Activated CD4-positive, alpha-beta T cell treated with anti-CD3 and anti-CD28 coated beads, Interleukin-2, amount 50 U/mL, for 4 hours (primary cell): ENCODE results near the gene SLC26A3.
"Not testable (repeated sequence)": the region's sequence is repeated elsewhere in the genome, so short reads cannot be mapped to it uniquely, and the experiment has no call there.

Source experiments
- DNase-seq, 2 experiments: peaks; one replicate each; pipeline ENCODE4 v3.0.0-alpha.2; 2020

Gene SLC26A3

DNA sequence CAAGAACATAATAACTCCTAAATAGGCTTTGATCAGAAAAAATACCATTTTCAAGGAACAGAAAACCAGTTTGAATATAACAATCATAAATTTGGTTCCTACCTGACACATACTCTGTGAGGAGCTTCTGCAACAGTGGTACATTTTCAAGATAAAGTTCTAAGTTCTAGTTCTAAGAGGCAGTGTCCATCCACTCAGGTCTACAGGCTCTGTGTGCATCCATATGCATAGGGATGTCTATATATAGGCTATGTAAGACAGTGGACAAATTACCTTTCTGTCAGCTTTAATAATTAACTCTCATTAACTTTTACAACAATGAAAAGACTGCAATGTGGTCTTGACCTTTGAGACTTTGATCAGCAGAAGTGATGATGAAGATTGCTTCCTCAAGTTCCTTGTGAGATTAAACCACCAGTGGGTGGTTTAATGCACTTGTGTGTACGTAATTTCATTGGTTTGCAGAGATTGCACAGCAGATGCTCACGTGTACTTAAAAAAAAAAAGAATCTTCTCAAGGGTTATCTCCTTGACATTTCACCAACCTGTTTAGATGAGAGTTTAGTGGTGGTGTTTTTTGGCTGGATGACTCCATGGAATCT, at the start of gene SLC26A3:
SLC26A3 (minus strand) TSS at position 215 of the 602 bp plus-strand sequence. CDS start 8,714 bp downstream, outside the sequence.
- DNase-seq = no peak

DNA sequence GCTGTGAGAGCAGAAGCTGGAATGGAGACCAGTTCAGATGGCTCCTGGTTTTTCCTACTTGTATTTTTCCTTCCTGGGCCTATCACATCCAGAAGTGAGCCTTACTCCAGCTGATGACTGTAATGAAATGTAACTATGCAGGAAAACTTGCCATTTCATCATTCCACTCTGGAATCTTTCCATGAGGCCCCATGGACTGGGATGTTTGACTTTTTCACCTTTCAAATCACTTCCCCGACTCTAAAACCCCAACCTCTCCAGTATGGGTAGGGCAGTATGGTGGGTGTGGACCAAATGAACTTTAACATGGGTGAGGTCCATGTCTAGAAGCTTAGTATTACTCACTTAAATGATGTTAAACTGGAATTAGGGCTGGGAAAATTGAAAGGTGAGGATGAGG, 47.6 kb upstream of the SLC26A3 start:
- no peak for DNase-seq

DNA sequence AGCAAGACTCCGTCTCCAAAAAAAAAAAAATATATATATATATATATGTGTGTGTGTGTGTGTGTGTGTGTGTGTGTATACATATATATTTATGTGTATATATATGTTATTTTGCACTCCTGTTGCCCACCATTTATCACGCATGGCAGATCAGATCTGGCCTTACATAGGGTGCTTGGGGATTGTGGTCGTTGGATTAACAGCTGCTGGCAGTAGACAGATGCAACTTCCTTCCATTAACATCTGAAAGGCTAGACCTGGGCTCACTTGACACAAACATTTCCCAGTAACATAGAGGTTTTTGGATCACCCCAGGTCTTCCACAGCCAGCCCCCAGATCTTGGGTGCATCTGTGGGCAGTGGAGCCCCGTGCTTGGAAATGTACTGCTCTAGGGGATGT, 47.2 kb upstream of the SLC26A3 start:
- DNase-seq = no peak

DNA sequence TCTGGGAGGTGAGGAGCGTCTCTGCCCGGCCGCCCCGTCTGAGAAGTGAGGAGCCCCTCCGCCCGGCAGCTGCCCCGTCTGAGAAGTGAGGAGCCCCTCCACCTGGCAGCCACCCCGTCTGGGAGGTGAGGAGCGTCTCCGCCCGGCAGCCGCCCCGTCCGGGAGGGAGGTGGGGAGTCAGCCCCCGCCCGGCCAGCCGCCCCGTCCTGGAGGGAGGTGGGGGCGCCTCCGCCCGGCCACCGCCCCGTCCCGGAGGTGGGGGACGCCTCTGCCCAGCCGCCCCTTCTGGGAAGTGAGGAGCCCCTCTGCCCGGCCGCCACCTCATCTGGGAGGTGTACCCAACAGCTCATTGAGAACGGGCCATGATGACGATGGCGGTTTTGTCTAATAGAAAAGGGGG, 45.2 kb upstream of the SLC26A3 start:
- DNase-seq = not testable (repeated sequence)

DNA sequence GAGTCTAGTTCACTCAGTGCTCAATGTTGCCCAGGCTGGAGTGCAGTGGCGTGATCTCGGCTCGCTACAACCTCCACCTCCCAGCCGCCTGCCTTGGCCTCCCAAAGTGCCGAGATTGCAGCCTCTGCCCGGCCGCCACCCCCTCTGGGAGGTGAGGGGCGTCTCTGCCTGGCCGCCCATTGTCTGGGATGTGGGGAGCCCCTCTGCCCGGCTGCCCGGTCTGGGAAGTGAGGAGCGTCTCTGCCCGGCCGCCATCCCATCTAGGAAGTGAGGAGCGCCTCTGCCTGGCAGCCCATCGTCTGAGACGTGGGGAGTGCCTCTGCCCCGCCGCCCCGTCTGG, 44.8 kb upstream of the SLC26A3 start:
- not testable (repeated sequence) for DNase-seq

DNA sequence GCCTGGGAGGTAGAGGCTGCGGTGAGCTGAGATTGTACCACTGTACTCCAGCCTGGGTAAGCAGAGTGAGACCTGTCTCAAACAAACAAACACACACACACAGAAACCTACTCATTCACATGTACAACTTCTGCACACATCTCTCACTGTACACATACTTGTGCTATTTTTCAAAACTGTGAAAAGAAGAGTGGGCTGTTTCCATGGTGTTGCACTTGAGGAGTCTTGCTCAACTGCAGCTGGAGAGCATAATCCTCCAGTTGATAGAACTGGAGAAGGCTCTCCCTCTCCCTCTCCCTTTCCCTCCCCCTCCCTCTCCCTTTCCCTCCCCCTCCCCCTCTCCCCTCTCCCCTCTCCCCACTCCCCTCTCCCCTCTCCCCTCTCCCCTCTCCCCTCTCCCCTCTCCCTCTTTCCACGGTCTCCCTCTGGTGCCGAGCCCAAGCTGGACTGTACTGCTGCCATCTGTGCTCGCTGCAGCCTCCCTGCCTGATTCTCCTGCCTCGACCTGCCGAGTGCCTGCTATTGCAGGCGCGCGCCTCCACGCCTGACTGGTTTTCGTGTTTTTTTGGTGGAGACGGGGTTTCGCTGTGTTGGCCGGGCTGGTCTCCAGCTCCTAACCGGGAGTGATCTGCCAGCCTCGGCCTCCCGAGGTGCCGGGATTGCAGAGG, 44.3 kb upstream of the SLC26A3 start:
- no peak for DNase-seq

DNA sequence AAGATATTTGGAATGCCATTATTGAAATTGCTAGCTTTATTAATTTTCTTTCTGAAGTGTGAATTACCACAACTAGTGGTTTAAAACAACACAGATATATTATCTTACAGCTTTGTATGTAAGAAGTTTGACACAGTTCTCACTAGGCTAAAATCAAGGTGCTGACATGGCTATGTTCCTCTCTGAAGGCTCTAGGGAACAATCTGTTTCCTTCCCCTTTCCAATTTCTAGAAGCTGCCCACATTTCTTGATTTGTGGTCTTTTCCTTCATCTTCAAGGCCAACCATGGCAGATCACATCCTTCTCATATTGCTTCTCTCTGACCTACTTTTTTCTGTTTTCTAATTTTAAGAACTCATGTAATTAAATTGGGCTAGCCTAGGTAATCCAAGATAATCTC, 43.3 kb upstream of the SLC26A3 start:
- DNase-seq = no peak

DNA sequence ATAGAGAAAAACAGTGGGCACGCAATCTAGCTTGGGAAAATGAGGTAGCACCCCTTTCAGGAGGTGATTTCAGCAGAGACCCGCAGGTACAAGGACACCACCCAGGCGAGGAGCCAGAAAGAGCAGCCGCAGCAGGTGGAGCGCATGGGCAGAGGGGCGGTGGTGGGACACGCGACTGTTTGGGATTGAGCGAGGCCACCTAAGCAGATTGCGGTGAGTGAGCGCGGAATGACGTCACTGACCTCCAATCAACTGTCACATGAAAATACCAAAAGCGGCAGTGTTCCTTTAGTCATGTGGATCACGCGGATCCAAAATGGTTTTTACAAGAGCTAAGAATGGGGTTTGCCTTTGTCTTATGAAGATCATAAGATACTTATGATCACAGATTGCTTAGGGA, 40.2 kb upstream of the SLC26A3 start:
- no peak for DNase-seq

DNA sequence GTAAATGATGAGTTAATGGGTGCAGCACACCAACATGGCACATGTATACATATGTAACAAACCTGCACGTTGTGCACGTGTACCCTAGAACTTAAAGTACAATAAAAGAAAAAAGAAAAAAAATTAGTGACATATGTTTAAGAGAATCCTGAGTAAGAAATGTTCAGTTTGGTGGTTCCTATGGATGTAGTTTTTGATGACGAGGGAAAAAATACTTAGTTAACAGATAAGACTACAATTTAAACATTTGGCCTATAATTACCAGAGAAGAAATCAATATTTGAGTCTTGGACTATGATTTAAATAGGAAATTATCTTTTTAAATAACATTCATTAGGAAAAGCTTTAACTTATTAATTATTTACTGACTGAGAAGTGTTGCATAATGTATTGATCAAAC, 39.2 kb upstream of the SLC26A3 start:
- no peak for DNase-seq

DNA sequence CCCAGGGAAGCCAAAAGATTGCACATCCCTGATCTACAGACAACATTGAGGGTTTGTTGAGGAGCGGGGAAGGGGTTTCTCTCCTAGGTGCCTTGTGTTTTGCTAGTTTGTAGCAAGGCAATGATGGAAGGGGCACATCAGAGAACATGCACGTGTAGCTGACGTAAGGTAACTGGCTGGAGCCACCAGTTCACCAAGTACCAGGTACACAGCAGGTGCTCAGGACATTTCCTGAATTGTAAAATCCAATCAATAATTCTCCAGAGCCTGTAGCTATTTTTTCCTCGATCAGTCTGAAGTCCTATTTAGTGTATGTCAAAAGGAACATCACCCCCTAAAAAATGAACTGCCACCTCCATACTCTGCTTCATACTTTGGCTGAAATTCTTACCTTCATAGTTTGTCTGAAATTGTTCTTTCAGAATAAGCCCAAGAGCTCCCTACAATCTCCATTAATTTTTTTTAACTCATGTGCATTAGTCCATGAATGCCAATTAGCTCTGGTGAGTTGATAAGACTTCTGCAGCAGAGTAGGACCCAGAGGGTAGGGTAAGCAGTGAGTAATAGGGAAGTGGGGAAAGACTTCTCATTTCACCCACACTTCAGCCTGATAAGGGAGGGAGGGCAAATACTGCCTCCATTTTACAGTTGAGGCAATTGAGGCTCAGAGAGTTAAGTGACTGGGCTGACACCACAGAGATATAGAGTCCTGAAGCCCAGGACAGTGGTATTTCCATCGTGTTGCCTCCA, 36.0 kb upstream of the SLC26A3 start:
- no peak for DNase-seq

DNA sequence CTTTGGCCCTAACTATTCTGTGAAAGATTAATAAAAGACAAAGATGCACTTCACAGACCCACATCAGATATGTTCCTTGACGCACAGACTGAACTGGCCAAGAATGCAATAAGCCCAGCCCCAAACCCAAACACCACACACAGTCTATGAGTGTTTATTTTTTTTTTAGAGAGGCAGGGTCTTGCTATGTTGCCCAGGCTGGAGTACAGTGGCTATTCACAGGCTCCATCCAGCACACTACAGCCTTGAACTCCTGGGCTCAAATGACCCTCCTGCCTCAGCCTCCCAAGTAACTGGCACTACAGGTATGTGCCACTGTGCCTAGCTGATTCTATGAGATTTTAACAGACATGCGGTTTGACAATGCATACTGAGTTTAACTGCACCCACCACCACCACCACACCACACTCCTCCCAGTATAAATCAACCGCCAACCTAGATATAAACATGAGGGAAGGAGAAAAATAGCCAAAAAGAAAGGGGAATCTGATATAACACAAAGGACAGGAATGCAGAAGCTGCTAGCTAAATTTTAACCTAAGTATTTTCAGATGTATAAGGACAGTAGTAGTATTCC, 35.1 kb upstream of the SLC26A3 start:
- DNase-seq = no peak

DNA sequence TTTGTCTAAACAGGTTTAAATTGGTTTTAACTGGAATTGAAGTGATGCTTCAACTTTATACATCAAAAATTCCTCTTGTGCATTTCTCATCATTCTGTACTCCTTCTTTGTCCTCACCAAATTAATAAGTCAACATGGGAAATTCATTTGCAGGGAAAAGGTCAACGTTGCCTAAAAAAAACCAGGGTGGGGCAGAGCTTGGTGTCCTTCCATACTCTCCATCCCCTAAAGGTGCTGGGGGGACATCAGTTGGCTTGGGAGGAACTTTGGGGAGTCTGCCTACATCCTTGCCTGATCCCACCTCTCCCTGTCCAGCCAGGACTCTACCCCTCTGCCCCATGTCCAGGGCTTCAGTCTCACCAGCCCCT, 34.1 kb upstream of the SLC26A3 start:
- DNase-seq = no peak

DNA sequence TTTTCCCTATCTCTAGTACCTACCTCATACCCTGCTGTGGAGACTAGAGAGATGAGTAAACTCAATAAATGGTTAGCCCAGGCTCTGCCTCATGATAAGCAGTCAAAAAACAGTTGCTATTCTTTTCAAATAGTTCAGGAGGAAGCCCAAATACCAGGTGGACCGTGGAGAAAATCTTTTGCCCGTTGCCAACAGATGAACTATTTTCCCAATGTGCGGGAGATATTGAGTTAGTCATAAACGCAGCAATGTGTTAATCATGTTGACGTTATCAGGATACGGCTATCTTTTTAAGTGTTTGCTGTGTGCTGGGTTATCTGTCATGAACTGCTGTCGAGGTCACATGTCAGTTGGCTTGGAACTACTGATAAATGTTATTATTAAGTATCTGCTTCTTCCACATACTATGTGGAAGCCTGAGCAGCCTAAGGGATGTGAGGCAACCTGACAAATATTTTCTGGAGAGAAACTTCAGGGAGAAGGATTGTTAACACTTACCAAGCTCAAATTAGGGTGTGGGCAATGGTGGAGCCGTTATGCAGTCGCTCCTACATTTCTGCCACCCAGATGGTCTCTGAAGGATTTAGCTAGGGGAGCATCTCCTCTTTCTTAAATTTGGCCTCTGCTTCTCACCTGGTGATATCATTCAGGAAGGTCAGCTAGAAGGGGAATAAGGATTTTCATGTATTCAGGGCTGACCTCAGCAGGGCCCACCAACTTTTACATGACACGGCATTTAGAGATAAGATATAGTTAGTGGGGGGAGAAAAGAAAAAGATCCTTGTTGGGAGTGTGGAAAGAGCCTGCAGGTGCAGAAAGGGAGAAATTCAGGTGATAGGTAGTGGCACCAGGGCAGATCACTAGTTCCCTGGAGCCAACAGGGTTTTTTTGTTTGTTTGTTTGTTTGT, 33.5 kb upstream of the SLC26A3 start:
- no peak for DNase-seq

DNA sequence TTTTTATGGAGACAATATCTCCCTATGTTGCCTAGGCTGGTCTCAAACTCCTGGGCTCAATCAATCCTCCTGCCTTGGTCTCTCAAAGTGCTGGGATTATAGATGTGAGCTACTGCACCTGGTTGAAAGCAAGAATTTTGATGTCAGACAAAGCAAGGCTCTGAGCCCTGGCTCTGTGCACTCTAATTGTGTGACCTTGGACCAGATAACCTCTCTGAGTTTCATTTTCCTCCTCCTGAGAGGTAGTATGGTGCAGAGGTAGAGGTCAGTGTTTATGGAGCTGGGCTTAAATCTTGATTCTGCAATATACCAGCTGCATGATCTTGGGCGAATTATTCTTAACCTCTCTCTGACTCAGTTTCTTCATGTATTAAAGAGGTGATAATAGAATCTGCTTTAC, 31.4 kb upstream of the SLC26A3 start:
- DNase-seq = no peak

DNA sequence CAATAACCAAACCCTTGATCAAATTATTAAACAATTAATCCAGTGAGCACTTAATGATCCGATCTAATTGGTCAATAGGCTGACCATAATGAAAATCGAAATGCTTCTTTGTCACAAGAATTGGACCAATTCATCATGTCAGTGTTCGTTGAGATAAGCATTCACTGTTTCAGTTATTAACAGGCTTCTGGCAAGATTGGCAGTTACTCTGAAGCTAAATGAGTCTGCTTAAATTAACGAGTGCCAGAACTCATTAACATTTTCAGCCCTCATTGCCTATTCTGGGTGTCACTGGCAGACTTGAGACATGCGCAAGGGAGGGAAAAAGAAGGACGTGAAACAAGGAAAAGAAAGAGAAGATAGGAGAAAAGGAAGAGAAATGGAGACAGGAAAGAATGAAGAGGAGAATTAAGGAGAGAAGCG, 30.7 kb upstream of the SLC26A3 start:
- DNase-seq = no peak

DNA sequence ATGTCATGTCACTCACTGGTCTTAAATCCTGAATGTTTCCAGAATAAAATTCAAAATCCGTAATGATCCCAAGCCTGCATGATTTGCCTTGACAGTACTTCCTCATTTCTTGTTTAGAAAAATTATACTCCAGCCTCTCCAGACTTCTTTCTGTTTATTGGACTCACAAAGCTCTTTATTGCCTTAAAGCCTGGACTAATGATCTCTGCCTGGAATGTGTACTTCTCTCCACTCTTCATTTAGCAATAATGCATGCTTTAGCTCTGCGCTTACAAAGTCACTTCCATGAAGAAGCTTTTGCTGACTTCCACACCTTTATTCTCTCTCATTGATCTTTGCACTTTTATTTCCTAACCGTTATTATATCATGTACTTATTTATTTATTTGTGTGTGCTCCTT, 27.4 kb upstream of the SLC26A3 start:
- DNase-seq = no peak

DNA sequence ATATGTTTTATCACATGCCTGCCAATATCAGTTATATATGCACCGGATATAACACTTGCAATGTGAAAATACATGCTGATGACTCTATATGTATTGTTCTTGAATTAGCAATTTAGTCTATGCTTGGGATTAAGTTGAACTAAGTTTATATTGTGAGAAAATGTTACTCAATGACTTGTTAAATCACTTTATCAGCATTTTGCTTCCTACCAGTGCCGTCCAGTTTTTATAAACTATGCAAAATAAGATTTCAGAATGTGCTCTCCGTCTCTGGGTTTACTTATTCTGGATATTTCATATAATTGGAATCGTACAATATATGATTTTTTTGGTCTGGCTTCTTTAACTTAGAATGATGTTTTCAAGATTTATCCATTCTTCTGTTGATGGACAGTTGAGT, 25.5 kb upstream of the SLC26A3 start:
- no peak for DNase-seq

DNA sequence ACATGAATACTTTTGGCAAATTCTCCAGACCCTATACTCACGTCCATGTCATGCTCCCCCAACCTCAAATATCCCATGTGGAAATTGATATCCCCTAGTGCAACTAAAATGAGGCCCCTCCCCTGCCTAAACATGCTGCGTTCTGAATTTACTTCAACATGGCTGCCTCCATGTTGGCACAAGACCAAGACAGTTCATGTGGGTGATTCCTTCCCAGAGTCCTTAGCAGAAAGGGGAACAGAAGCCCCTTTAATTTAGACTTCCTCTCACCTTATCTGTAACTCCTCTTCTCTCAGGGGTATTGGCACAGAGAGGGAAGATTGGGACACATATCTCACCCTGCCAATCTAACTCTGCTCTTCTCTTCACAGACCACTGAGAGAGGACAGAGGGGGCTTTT, 24.5 kb upstream of the SLC26A3 start:
- no peak for DNase-seq

DNA sequence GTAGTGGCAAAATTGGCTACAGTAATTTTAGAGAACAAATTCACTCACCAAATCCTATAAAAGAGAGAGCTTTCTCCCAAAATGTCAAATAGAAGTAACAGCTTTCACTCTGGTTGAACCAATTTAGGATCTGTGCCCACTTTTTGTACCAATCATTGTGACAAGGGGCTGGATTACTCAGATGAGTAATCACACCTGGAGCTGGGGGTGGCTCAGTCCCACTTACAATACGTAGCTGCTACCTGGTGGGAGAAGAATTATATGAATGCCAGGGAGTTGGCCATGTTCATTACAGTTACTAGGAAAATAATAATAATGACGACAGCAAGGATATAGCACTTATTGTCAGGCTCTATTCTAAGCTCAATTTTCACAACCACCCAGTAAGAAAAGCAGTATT, 23.4 kb upstream of the SLC26A3 start:
- DNase-seq = no peak

DNA sequence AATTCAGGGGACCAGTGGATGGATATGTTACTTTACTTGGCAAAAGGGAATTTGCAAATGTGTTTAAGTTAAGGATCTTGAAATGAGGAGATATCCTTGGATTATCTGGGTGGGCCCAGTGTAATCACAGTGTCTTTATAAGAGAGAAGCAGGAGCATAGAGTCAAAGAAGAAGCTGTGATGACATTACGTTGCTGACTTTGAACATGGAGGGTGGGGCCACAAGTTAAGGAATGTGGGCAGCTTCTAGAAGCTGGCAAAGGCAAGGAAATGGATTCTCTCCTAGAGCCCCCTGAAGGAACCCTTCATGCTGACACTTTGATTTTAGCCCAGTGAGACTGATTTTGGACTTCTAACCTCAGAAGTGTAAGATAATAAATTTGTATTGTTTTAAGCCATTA, 21.8 kb upstream of the SLC26A3 start:
- DNase-seq = no peak

DNA sequence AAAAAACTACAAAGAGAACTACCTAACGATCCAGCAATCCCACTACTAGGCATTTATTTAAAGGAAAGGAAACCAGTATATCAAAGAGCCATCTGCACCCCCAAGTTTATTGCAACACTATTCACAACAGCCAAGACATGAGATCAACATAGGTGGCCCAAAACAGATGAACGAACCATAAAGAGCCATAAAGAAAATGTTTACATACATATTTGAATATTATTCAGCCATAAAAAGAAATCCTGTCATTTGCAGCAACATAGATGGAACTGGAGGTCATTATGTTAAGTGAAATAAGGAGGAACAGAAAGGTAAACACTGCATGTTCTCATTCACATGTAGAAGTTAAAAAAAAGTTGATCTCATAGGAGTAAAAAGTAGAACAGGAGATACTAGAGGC, 15.6 kb upstream of the SLC26A3 start:
- DNase-seq = no peak

DNA sequence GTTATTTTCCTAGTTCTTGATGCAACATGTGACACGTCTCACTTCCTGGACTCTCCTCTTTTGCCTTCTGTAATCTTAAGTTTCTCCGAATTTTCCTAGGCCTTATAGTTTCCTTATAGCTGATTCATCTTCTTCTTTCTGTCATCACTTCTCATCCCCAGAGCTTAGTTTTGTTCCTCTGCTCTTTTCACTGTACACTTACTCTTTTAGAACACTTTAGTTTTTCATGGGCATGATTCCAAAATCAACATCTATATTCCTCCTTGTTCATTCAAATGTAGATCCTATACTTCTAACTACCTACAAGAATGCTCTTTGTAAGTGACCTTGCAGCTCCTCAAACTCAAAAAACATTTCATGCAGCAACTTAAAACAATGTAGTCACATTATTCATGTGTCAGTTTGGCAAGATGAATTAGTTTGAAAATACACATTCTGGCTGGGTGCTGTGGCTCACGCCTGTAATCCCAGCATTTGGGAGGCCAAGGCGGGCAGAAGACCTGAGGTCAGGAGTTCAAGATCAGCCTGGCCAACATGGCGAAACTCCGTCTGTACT, 13.1 kb upstream of the SLC26A3 start:
- DNase-seq = no peak
